H9 (cell line): Measurements from ENCODE around the gene C12orf57. TPM values are rescaled to one million over a fixed set of nuclear protein-coding genes. Genes with fewer than 3 reads are reported as not detected.
A peak's percentile ranks its signal among the peaks of the same experiment; 100 is the strongest.

Experiments
- DNase-seq: peaks from one replicate; pipeline ENCODE4 v3.0.0-alpha.2; 2017
- H2AFZ ChIP-seq: one replicate; pipeline ENCODE4 v1.6.1; 2013; ENCODE audit warnings: mild to moderate bottlenecking, low read length, control low read depth, moderate library complexity
- H2AK5ac ChIP-seq: 2 replicates; pipeline ENCODE4 v1.6.1; 2013; ENCODE audit warnings: low read length, control low read depth, mixed read lengths; ENCODE audit not compliant: insufficient read length
- H2BK120ac ChIP-seq: one replicate; pipeline ENCODE4 v1.6.1; 2013; ENCODE audit warnings: low read depth, mild to moderate bottlenecking, low read length, control low read depth, inconsistent platforms; ENCODE audit not compliant: poor library complexity, severe bottlenecking
- H2BK12ac ChIP-seq: 2 replicates; pipeline ENCODE4 v1.6.1; 2013; ENCODE audit warnings: low read length, control low read depth, mixed read lengths, low read depth; ENCODE audit not compliant: insufficient read length
- H2BK15ac ChIP-seq: 2 replicates; pipeline ENCODE4 v1.6.1; 2013; ENCODE audit warnings: low read depth, low read length, control low read depth
- H2BK20ac ChIP-seq: one replicate; pipeline ENCODE4 v1.6.1; 2013; ENCODE audit warnings: low read depth, mild to moderate bottlenecking, low read length, control low read depth, inconsistent platforms; ENCODE audit not compliant: poor library complexity, severe bottlenecking
- H2BK5ac ChIP-seq: 2 replicates; pipeline ENCODE4 v1.6.1; 2013; ENCODE audit warnings: low read length, control low read depth, mixed read lengths; ENCODE audit not compliant: insufficient read length
- H3K14ac ChIP-seq: 2 replicates; pipeline ENCODE4 v1.6.1; 2013; ENCODE audit warnings: low read length, control low read depth; ENCODE audit not compliant: insufficient read depth
- H3K18ac ChIP-seq: 2 replicates; pipeline ENCODE4 v1.6.1; 2013; ENCODE audit warnings: low read depth, mild to moderate bottlenecking, mixed read lengths, low read length, control low read depth; ENCODE audit not compliant: insufficient read length
- H3K23ac ChIP-seq: 2 replicates; pipeline ENCODE4 v1.6.1; 2013; ENCODE audit warnings: low read length, control low read depth, mixed read lengths, low read depth; ENCODE audit not compliant: insufficient read length
- H3K23me2 ChIP-seq: 2 replicates; pipeline ENCODE4 v1.6.1; 2013; ENCODE audit warnings: low read depth, mild to moderate bottlenecking, mixed read lengths, low read length, control low read depth; ENCODE audit not compliant: insufficient read length, poor library complexity, severe bottlenecking
- H3K27ac ChIP-seq: 2 replicates; pipeline ENCODE4 v1.5.1; 2013; ENCODE audit warnings: low read length, control low read depth, mixed read lengths, low read depth; ENCODE audit not compliant: insufficient read length
- H3K27me3 ChIP-seq: 2 replicates; pipeline ENCODE4 v1.6.1; 2013; ENCODE audit warnings: low read length, control low read depth, inconsistent platforms; ENCODE audit not compliant: insufficient read depth
- H3K4ac ChIP-seq: 2 replicates; pipeline ENCODE4 v1.6.1; 2013; ENCODE audit warnings: low read depth, mild to moderate bottlenecking, control low read depth, inconsistent platforms, low read length, moderate library complexity
- H3K4me1 ChIP-seq: 2 replicates; pipeline ENCODE4 v1.6.1; 2013; ENCODE audit warnings: low read length, control low read depth, inconsistent platforms; ENCODE audit not compliant: insufficient read depth
- H3K4me2 ChIP-seq: 2 replicates; pipeline ENCODE4 v1.6.1; 2013; ENCODE audit warnings: low read length, control low read depth, mixed read lengths; ENCODE audit not compliant: insufficient read length, insufficient read depth
- H3K56ac ChIP-seq: 2 replicates; pipeline ENCODE4 v1.6.1; 2013; ENCODE audit warnings: low read depth, mild to moderate bottlenecking, mixed read lengths, low read length, control low read depth; ENCODE audit not compliant: insufficient read length
- H3K79me1 ChIP-seq: 2 replicates; pipeline ENCODE4 v1.6.1; 2013; ENCODE audit warnings: low read depth, mild to moderate bottlenecking, moderate library complexity, low read length, control low read depth, inconsistent platforms; ENCODE audit not compliant: insufficient read depth, poor library complexity, severe bottlenecking
- H3K79me2 ChIP-seq: 2 replicates; pipeline ENCODE4 v1.6.1; 2013; ENCODE audit warnings: low read length, control low read depth, inconsistent platforms; ENCODE audit not compliant: insufficient read depth
- H3K9ac ChIP-seq: 2 replicates; pipeline ENCODE4 v1.6.1; 2013; ENCODE audit warnings: low read length, control low read depth, mixed read lengths; ENCODE audit not compliant: insufficient read length; ENCODE audit errors: extremely low read depth
- H3K9me3 ChIP-seq: one replicate; pipeline ENCODE4 v1.6.1; 2013; ENCODE audit warnings: low read depth, low read length, inconsistent platforms; ENCODE audit not compliant: control insufficient read depth
- H3T11ph ChIP-seq: one replicate; pipeline ENCODE4 v1.6.1; 2013; ENCODE audit warnings: mild to moderate bottlenecking, low read length, control low read depth, inconsistent platforms
- H4K20me1 ChIP-seq: one replicate; pipeline ENCODE4 v1.6.1; 2013; ENCODE audit not compliant: control insufficient read depth, insufficient read length, insufficient read depth
- H4K5ac ChIP-seq: 2 replicates; pipeline ENCODE4 v1.6.1; 2013; ENCODE audit warnings: low read depth, mild to moderate bottlenecking, mixed read lengths, low read length, control low read depth; ENCODE audit not compliant: insufficient read length
- H4K8ac ChIP-seq: replicated peaks from 2 replicates; pipeline ENCODE4 v1.6.1; 2013; ENCODE audit warnings: low read length, control low read depth, mixed read lengths, low read depth; ENCODE audit not compliant: insufficient read length
- H4K91ac ChIP-seq: 2 replicates; pipeline ENCODE4 v1.6.1; 2013; ENCODE audit warnings: low read depth, mild to moderate bottlenecking, moderate library complexity, mixed read lengths, low read length, control low read depth; ENCODE audit not compliant: insufficient read length
- H3K27ac Mint-ChIP-seq, 3 experiments: 2 replicates in 2 of 3; 3 replicates in 1 of 3; pipeline ENCODE4 v1.8.0; 2020 to 2021; ENCODE audit warnings: mixed read lengths in 3 of 3, mild to moderate bottlenecking in 1 of 3, moderate library complexity in 1 of 3
- H3K27me3 Mint-ChIP-seq: 2 replicates; pipeline ENCODE4 v1.8.0; 2021; ENCODE audit warnings: low read depth, mild to moderate bottlenecking, moderate library complexity, mixed read lengths
- H3K36me3 Mint-ChIP-seq, 3 experiments: 2 replicates in 2 of 3; 3 replicates in 1 of 3; pipeline ENCODE4 v1.8.0; 2020 to 2021; ENCODE audit warnings: low read depth in 3 of 3, mixed read lengths in 3 of 3; ENCODE audit not compliant: insufficient read depth in 1 of 3
- H3K4me1 Mint-ChIP-seq, 2 experiments: 2 replicates each; pipeline ENCODE4 v1.8.0; 2020; ENCODE audit warnings: mixed read lengths in 2 of 2
- H3K4me3 Mint-ChIP-seq, 2 experiments: 2 replicates in 1 of 2; 3 replicates in 1 of 2; pipeline ENCODE4 v1.8.0; 2020 to 2021; ENCODE audit warnings: mild to moderate bottlenecking in 2 of 2, mixed read lengths in 2 of 2, moderate library complexity in 1 of 2
- H3K9me3 Mint-ChIP-seq, 2 experiments: 2 replicates in 1 of 2; 3 replicates in 1 of 2; pipeline ENCODE4 v1.8.0; 2020; ENCODE audit warnings: mild to moderate bottlenecking in 2 of 2, mixed read lengths in 2 of 2, moderate library complexity in 1 of 2
- WGBS: extraction: QIAGEN DNeasy Blood & Tissue Kit; methylation state at CpG from one replicate; pipeline ENCODE4 v1.1.7; 2013; ENCODE audit warnings: missing lambda C conversion rate, low lambda C conversion rate, mixed read lengths; ENCODE audit not compliant: insufficient read length; ENCODE audit errors: extremely low coverage; 5-methylcytosine and 5-hydroxymethylcytosine counted together
- total RNA-seq: library from RNA; stranded (reverse); gene quantifications from 2 replicates; pipeline ENCODE4 v1.2.1, GENCODE V29; 2021
- TF ChIP-seq, protein P1 (sequence below): fragments of 200-600 bp; sonication (generic); conservative IDR thresholded peaks from 3 replicates; pipeline ENCODE4 v1.8.0; 2021; ENCODE audit warnings: antibody characterized with exemption, mild to moderate bottlenecking

Gene C12orf57
- total RNA-seq, 1 experiment from 2014 or later: 195 TPM

DNA sequence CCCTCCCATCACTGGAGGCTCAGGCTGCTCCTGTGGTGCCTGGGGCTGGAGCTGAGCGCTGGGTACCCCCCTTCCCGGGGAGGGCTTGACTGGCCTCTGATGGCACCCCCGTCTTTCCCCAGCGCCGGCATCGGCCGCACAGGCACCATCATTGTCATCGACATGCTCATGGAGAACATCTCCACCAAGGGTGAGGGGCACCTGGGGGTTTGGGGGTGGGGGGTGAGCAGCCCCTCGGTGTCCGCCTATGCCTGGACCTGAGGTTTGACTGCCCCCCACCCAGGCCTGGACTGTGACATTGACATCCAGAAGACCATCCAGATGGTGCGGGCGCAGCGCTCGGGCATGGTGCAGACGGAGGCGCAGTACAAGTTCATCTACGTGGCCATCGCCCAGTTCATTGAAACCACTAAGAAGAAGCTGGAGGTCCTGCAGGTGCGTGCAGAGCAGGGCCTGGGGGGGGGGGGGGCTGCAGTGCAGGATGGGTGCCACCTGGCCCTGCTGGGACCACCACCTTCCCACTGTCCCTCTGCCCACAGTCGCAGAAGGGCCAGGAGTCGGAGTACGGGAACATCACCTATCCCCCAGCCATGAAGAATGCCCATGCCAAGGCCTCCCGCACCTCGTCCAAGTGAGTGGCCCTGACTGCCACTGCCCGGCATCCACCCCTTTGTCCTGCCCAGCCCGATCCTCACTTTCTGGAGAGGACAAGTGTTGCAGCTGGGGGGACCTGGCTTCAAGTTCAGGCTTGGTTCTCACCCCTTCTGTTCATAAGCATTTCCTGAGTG lies 16.2 kb downstream of the C12orf57 start:
- Histone ChIP-seq H4K8ac (no peak overlapping the region), H2BK20ac (no peak overlapping the region), H2BK120ac (no peak overlapping the region), H3K9ac (no peak overlapping the region), H4K5ac (no peak overlapping the region), H4K91ac (no peak overlapping the region), H3K79me1 (no peaks in the 10 kb centered on the region), H2AFZ (no peak overlapping the region), H3K9me3 (no peaks in the 10 kb centered on the region), H3K18ac (no peak overlapping the region), H3K23me2 (peaks cover 17% of the 10 kb centered on the region), H3K4me2 (no peak overlapping the region), H3K79me2 (no peaks in the 10 kb centered on the region; the same call in 1 of the 2 replicates), H2BK12ac (no peak overlapping the region), H2BK5ac (no peak overlapping the region), H2BK15ac (no peak overlapping the region), H3K14ac (no peak overlapping the region; the same call in 1 of the 2 replicates), H3T11ph (no peak overlapping the region), H3K4ac (no peak overlapping the region), H3K27ac (no peak overlapping the region), H2AK5ac (no peak overlapping the region), H3K27me3 (no peaks in the 10 kb centered on the region), H4K20me1 (no peaks in the 10 kb centered on the region), H3K4me1 (peaks cover 6% of the 10 kb centered on the region; the same call in 1 of the 2 replicates), H3K23ac (no peak overlapping the region), H3K56ac (no peak overlapping the region)
- DNase-seq: no peak
- H3K27me3 Mint-ChIP-seq: no peaks in the 10 kb centered on the region; the same call in 1 of the 2 replicates
- no peak overlapping the region for H3K4me3 Mint-ChIP-seq
- H3K27ac Mint-ChIP-seq: peak overlapping the region in 2 of 3 experiments; percentile 31 to 87; a peak in 2 of 7 replicates
- no CpG with 5 or more reads among the region's 26 CpGs for WGBS
- TF ChIP-seq, protein P1, sequence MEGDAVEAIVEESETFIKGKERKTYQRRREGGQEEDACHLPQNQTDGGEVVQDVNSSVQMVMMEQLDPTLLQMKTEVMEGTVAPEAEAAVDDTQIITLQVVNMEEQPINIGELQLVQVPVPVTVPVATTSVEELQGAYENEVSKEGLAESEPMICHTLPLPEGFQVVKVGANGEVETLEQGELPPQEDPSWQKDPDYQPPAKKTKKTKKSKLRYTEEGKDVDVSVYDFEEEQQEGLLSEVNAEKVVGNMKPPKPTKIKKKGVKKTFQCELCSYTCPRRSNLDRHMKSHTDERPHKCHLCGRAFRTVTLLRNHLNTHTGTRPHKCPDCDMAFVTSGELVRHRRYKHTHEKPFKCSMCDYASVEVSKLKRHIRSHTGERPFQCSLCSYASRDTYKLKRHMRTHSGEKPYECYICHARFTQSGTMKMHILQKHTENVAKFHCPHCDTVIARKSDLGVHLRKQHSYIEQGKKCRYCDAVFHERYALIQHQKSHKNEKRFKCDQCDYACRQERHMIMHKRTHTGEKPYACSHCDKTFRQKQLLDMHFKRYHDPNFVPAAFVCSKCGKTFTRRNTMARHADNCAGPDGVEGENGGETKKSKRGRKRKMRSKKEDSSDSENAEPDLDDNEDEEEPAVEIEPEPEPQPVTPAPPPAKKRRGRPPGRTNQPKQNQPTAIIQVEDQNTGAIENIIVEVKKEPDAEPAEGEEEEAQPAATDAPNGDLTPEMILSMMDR: no peak
- H3K4me1 Mint-ChIP-seq: peaks cover 37 to 52% of the 10 kb centered on the region in 2 experiments
- no peaks in the 10 kb centered on the region for H3K9me3 Mint-ChIP-seq
- H3K36me3 Mint-ChIP-seq: peaks cover 0 to 16% (median under 1%) of the 10 kb centered on the region in 3 experiments; a peak in 4 of 7 replicates
